NCI-H2171 (cell line): ENCODE measurements around the gene CELF2.

ENCODE experiments used
- DNase-seq: peaks from one replicate; lab custom pipeline; 2025; lab: John Stamatoyannopoulos, UW

The CELF2 gene

GRCh38 chr10:11134411-11134810 is 116.7 kb downstream of the CELF2 start:
- DNase-seq = no peak

- no peak for DNase-seq
Observed at GRCh38 chr10:11135709-11136108, 118.0 kb downstream of the CELF2 start.

- no peak for DNase-seq
Observed at GRCh38 chr10:11138314-11139033, 120.8 kb downstream of the CELF2 start.

DNA sequence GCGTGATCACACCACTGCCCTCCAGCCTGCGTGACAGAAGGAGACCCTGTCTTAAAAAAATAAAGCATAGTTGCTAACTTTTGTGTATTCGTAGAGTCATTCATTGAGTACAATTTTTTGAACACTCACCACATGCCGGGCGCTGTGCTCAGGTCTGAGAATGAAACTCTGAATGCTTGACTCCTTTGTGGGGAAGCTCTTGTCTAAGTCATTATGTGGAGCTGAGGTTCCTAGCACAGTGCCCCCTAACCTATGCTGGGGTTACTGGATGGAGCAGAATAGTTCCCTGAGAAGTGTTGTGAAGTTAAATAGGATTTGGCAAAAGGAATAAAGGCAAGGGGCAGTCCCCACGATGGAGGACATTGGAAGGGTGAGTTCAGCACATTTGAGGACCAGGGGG is 123.3 kb downstream of the CELF2 start:
- DNase-seq = no peak

GRCh38 chr10:11141571-11142091 is 124.0 kb downstream of the CELF2 start:
- DNase-seq = no peak

DNA sequence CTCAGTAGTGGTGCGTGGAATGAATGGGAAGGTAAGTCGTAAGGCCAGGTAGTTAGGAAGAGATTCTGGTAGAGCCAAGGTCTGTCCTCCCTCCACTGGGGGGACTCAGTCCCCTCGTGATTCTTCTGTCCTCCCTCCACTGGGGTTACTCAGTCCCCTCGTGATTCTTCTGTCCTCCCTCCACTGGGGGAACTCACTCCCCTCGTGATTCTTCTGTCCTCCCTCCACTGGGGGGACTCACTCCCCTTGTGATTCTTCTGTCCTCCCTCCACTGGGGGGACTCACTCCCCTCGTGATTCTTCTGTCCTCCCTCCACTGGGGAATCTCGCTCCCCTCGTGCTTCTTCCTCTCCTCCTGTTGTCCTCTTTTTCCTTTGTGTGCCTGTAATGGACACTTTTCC is 125.1 kb downstream of the CELF2 start:
- no peak for DNase-seq

- no peak for DNase-seq
Observed at GRCh38 chr10:11143242-11143641, 125.6 kb downstream of the CELF2 start.

DNA sequence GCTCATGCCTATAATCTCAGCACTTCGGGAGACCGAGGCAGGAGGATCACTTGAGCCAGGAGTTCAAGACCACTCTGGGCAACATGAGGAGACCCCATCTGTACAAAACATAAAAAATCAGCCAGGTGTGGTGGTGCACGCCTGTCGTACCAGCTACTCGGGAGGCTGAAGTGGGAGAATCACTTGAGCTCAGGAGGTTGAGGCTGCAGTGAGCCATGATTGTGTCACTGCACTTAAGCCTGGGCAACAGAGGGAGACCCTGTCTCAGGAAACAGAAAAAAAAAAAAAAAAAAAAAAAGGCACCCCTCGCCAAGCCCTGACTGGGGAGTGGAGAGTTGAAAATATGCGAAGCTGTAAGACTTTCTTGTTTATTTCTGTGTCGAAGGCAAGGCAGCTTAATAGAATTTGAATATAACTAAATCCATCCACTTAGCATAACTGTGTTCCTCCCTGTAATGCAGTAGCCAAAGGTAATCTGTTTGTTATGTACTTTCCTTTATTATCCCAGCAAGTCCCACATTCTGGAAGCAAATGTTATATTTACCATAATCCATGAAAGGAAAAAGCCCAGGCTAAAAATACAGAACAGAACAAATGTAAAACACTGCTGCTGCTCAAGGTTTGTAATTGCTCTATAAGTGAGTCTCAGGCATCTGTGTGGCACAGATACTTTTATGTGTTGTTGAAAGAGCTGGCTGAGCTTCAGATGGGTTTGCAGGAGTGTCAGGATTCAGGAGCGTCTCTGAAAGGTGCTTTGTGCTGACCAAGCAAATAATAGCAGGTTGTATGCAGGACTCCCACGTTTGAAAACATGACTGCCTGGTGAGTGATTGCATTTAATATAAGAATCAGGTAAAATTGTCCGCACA is 127.2 kb downstream of the CELF2 start:
- DNase-seq = no peak

- no peak for DNase-seq
Observed at GRCh38 chr10:11145495-11145855, 127.8 kb downstream of the CELF2 start.

DNA sequence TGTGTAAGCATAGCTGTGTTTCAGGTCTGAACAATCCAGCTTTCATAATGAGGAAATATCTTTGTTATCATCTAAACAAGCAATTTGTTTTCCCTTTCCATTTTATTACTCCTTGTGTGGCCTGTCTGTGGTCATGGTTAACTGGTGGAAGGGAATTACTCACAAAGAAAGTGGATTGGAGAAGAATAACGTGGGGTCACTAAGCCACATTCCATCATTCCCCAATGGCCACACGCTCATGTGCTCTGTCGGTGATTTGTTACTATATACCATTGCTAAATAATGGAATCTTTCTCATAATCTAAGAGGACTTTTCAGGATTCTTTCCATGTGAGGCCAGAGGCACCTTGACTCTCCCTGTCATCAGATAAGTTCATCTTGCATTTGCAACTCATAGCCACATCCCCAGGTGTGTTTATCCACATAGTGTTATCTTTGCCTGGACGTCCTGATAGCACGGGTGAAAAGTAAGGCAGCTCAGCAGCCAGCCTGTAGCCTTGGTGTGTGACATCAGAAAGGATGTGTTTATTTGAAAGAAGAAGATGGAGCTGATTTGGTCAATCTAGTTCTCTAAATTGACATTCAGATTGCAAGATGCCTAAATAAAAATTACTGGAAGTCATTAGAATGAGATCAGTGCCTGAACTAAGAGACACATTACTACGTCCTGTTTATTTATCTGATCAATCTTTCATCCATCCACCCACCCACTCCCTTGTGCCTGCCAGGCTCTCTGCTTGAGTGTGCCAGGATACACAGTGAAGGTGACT is 128.9 kb downstream of the CELF2 start:
- DNase-seq = no peak

DNA sequence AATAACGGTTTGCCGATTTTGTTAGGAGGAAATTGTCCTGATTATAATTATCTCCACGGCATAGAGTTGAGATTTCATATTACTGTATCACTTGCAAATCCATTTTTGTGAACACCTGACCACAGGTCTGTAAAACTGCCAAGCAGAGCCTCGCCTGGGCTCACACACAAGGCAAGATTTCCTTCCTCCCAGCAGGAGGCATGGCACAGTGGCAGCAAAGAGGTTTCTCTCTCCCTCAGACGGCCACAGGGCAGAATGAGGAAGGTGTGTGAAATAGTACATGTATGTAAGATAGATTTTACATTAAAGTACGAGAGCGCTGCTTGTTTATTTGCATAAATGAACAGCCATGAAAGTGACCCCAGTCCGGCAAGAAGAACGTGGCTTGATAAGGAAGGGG is 130.1 kb downstream of the CELF2 start:
- no peak for DNase-seq

DNA sequence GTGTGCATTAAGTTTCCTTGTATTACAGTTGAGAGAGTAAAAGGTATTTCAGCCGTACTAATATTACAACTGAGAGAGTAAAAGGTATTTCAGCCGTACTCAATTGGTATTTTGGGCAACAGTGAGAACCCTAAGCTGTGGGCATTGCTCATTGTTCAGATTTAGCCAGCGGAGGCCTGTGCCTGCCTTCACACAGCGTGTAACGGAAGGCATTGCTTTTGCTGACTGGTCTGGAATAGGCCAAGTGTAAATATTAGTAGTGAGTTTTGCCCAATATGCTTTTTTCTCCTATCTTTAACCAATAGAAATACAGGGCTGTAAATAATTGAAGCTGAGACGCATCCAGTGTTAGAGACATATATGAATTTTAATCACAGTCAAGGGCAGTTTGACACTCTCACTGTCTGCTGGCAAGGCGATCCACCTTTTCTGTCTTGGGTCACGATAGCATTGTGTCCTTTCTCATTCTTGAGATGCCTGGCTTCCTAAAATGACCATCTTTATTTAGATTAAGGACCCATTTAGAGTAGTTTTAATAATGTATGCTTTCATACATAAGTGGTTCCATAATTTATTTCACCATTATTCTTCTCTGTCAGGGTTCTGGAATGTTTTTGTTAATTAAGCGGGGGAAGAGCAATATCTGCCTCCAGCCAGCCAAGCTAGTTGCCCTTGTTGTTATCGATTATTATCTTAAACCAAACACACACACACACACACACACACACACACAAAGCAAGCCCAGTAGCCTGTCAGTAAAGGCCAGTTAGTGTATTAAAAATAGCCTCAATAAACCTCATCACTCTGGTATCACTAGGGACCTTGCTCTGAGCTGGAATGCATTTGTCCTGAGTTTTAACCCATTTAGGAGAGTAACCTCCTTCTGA is 130.7 kb downstream of the CELF2 start:
- DNase-seq = no peak

DNA sequence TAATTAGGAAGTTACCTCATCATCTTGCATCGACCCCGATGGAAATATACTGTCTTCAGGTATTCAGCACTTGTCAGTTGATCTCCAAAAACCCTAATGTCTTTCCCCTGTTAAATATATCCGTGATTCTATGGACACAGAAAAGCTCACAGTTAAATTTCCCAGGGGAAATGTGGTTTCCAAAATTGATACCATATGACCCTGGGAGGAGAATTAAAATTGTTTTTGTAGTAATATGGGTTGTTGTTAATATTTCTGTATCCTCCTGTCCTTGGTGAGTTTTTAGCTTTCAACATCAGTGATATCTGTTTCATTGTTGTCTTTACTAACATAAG is 132.1 kb downstream of the CELF2 start:
- DNase-seq = no peak

DNA sequence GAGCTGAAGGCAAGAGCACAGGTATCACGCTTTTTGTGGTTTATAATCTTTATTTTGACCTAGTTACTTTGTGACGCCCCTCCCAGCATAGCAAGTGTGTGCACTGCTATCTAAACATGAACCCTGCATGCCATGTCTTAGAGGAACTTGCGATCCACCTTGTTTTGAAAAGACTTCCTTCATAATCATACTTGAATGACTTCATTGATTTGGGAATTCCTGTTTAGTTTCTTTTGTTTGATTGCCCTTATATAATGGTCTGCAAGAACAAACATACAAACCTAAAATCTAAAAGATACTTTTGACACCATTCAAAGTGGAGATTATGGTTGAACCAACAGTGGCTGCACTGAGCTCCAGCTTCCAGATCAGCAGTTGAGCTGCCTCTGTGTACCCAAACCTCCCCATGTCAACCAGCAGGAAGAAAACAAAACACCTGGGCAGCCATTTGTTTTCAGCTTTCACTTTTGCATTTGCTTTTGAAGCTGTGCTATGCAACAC is 132.6 kb downstream of the CELF2 start:
- DNase-seq = no peak

- DNase-seq = no peak
Observed at GRCh38 chr10:11150879-11151415, 133.3 kb downstream of the CELF2 start.

DNA sequence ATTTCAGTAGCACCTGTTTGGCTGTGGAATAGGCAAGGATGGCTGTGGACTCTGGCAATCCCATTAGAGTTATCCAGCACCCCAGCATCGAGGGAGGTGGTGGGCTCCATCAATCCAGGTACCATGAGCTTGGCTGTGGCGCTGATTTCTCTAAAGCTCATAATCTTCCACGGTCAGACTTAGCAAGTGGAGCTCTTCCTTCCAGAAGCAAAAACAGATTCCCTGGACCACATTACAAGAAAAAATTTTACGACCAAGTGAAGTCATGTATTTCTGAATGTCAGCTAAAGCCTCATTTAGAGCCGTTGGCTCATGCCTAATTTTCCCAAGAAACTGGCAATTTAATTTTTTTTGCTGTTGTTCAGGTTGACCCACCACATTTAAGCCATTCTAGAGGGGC is 135.1 kb downstream of the CELF2 start:
- no peak for DNase-seq

GRCh38 chr10:11153245-11153644 is 135.6 kb downstream of the CELF2 start:
- DNase-seq = no peak

DNA sequence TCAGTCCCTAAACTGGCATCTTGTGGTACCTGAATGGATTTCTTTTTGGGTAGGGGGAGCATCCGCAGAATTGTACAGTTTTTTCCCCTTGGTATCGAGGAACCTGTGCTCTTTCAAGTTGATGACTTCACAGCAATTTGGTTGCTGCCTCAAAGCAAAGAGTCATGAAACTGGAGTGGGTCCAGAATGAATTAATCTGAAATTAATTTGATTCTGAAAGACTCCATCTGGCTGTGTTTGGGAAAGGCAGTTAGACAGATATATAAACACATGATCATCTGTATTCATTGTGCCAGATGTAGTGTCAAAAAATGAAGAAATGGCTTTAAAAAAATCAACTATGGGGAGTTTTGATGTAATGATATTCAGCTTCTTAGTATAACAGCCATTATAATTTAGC is 136.1 kb downstream of the CELF2 start:
- no peak for DNase-seq

DNA sequence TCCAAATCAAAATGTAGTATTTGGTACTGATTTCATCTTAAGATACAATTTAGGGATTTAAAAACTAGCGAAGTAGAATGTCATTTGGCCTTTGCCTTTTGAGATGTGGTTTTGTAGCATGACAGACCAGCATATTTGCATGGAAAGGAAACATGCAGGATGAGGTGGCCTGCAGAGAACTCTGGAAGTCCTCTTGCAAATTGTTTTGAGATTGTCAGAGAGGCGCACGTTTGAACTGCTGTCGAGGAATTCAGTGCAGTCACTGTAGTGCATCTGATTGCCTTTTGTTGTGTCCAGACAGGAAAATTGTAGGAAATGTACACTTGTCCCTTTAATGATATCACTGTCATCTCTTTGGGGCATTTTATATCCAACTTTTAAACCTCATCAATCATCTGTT is 136.7 kb downstream of the CELF2 start:
- no peak for DNase-seq

DNA sequence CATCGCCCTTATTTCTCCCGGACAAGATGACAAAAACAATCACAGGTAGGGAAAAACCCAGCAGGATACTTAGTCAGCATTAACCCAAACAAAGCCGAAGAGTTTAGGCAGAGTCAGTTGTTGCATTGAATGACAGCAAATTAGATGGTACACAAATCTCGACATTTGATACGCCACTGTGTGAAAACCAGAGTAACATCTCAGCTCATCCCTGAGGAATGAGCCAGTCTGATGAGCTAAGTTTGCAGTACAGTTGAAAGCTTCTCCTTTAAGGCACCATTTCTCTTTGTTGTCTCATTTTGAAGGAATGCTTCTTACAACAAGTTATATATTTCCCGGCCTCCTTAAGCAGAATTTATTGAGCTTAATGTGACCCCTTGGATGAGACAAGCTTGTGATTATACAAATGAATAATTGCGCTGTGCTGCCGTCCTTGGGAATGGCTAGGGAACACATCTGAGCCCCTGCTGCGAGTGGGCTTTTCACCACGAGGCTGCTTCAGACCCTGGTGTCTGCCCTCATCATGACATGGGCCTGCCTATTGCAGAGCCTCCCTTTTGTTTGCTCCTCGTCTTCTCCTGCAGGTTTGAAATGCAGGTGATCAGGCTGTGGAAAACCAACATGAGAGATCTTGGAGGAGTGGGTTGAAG is 137.3 kb downstream of the CELF2 start:
- DNase-seq = no peak

DNA sequence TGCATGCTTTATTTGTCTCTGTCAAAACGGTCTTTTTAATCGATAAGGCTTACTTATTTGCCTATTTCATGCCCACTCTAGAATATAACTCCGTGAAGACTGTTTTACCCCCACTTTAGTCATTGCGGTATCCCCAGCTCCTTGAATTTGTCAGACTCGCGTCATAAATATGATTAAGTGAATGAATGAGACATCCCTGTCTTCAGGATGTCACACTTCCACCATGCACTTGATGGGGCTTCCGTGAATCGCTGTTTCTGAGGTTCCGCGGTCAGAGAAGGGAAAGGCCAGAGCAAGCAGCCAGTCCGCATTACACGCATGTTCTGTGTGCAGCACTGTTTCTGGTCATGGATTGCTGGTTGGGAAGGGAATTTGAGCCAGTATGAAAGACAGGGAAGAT is 138.8 kb downstream of the CELF2 start:
- no peak for DNase-seq
